ENCODE measurements around the gene TBCD.

Gene TBCD

DNA sequence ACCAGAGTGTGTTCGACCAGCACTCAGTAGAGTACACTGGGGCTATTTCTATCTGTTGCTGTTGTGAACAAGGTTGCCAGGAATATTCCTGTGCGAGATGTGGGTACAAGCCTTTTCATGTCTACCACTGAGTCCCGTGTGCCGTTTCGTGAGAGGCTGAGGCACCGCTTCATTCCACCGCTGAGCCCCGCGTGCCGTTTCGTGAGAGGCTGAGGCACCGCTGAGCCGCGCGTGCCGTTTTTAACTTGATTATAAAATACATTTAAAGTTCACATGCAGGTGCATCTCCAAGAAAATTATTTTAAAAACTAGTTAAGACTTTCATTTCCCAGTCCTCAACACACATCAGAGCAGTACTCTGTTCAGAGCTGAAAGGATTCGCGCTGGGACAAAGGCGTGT, 166.6 kb downstream of the TBCD start:
- in situ Hi-C loops (cut with HindIII; ENCODE audit: low sequenced_read_pairs) = no loop called here

DNA sequence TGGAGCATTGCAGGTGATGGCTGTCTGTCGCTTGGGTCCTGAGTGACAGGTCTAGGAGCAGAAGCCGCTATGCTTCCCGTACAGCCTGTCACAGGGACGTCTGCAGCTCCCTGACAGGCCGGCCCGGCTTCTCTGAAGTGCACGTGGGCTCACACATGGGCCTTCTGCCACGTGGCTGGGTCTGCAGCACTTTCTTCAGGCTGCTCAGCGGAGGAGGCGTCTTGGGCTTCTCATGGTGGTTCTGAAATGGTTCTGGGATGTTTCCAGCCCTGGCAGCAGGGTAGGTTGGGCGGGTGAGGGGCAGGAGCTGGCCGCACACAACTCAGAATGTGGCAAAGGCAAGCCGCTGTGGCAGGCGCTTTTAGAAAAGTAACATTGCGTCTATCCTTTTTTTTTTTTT, 168.3 kb downstream of the TBCD start:
- in situ Hi-C loops (cut with HindIII; ENCODE audit: low sequenced_read_pairs) = no loop called here

DNA sequence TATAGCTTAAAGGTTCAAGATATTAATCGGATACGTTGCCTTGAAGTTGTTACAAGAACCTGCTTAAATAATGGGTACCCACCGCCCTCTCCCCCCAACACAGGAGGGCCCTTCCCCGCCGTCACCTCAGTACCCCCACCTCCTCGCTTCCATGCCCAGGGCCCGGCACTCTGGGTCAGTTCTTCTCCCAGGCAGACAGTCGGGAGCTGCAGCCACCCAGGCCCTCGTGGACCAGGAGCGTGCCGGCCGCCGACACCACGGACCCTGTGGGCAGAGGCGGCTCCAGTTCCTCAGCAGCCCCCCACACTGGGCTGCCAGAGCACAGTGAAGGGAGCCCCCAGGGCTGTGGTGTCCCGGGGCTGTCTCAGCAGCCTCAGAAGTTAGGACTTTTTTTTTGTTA, 168.8 kb downstream of the TBCD start:
- in situ Hi-C loops (cut with HindIII; ENCODE audit: low sequenced_read_pairs) = no loop called here

DNA sequence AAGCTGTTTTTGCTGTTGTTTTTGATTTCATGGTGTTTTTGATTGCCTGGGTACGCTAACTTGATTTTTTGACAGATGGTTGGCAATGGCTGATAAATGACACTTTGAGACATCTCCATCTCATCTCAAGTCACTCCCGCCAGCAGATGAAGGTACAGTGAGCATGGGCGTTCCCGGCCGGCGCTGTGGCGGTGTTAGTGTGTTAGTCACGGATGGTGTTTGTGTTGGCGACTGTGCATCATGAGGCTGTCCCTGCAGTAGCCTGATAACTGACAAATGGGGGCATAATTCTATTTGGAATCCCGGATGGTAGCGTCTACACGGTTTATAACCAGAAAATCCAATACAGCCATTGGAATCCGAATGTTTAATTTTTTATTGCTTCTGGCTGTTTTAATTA, 169.6 kb downstream of the TBCD start:
- in situ Hi-C loops (cut with HindIII; ENCODE audit: low sequenced_read_pairs) = no loop called here

DNA sequence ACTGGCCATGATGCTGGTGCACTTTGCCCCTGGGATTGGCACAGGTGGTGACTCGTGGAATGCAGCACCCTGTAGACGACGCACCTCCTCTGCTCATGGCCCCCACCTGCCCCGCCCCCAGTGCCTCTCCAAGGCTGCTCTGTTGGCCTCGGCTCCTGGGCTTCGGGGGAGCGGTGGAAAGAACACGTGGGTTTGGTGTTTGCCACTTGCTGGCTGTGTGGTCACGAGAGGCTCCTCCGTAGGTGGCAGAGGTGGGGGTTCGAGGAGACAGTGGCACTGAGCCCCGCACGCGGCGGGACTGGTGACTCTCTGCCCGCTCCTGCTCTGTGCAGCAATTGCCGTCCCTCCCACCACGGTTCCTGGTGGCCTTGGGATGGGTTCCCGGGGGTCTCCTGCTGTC, 170.8 kb downstream of the TBCD start:
- in situ Hi-C loops (cut with HindIII; ENCODE audit: low sequenced_read_pairs) = no loop called here

DNA sequence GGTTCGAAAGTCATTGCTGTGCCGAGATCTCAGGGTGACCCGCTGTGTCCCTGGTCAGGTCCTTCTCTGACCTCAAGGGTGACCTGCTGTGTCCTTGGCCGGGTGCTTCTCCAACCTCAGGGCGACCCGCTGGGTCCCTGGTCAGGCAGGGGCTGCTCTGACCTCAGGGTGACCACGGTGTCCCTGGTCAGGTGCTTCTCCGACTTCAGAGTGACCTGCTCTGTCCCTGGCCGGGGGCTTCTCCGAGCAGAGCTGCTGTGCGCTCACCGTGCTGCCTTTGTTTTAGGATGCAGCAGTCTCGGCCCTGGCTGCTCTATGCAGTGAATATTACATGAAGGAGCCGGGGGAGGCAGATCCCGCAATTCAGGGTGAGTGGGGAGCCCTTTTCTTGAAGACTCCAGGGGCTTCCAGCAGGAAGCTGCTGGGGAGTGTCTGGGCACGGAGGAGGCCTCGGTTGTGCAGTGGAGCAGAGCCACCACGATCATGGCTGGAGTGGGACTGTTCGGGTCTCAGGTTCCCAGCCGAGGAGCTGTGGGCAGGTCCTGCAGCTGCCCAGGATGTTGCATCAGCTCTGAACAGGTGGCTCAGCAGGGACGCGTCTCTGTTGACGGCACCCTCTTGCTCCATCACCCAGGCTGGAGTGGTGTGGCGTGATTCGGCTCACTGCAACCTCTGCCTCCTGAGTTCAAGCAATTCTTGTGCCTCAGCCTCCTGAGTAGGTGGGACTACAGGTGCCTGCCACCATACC, 171.7 kb downstream of the TBCD start:
- in situ Hi-C loops (cut with HindIII; ENCODE audit: low sequenced_read_pairs) = no loop called here

DNA sequence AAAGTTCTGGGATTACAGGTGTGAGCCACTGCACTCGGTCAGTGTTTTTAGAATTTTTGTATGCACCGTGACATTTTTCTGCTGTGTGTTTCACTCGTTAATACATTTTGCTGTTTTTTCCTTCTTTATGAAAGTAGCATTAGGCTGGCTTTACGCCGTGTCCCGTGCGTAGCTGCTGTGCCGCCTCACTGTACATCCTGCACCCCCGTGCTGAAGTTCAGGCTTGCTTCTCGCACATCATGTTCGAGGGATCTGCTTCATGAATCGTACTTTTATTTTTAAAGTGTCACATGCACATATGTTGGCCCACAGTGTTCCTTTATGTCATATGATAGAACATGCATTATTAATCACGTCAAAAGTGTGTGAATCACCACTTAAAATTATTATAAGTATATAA, 172.3 kb downstream of the TBCD start:
- in situ Hi-C loops (cut with HindIII; ENCODE audit: low sequenced_read_pairs) = no loop called here

DNA sequence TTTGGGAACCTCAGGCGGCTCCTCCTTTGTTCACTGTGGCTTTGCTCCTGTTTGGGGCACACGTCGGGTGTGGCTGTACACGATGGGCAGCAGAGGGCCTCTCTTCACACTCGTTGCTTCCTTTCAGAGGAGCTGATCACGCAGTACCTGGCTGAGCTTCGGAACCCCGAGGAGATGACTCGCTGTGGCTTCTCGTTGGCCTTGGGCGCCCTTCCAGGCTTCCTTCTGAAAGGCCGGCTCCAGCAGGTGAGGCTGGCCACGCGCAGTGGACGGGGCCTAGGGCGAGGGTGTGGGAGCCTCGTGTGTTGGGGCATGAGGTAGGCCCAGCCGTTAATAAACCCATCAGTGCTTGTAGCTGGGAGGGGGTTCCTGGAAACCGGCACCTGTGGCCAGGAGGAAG, 172.9 kb downstream of the TBCD start:
- in situ Hi-C loops (cut with HindIII; ENCODE audit: low sequenced_read_pairs) = no loop called here

DNA sequence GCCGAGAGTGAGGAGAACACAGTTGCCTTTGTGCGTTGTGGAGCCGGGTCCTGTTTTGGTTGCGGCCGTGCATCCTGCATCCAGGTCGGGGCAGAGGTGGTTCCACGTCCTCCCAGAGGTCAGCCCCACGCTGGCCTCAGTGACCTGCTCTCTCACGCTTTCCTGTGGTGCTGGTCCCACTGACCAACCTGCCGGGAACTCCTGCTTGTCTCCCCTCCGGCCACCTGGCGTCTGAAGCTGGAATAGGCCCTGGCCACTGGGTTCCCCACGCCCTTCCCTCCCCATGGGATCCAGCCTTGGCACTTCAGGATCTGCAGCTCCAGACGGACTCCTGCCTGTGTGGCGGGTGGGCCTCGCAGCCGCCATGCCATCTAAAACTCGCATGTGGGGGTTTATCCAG, 173.5 kb downstream of the TBCD start:
- in situ Hi-C loops (cut with HindIII; ENCODE audit: low sequenced_read_pairs) = no loop called here

DNA sequence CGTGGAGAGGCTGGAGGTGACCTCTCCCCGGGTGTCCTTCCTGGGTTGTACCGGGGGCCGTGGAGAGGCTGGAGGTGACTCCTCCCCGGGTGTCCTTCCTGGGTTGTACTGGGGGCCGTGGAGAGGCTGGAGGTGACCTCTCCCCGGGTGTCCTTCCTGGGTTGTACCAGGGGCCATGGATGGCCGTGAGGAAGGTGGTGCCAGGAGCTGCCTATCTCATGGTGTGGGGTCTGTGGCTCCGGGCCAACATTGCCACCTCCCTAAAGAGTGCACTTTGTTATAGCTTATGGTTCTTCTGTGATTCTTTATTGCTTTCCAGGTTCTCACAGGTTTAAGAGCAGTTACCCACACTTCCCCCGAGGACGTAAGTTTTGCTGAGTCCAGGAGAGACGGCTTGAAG, 174.2 kb downstream of the TBCD start:
- in situ Hi-C loops (cut with HindIII; ENCODE audit: low sequenced_read_pairs) = no loop called here

DNA sequence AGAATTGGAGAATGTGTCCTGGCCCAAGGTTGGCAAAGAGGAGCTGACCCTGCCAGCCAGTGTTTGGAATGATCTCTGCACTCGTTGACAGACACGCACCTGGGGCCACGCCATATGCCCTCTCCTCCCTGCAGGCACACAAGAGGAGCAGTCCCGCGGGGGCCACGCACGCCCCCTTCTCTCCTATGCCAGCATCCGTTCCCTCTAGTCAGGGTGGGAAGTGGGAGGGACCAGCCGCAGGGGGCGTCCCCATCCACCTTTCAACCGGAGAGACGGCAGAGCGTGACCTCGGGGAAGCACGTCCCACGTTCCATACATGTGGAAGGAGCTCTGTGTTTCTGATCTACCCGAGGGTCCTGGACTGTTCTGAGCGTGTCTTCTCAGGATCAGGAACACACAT, 174.9 kb downstream of the TBCD start:
- in situ Hi-C loops (cut with HindIII; ENCODE audit: low sequenced_read_pairs) = no loop called here

DNA sequence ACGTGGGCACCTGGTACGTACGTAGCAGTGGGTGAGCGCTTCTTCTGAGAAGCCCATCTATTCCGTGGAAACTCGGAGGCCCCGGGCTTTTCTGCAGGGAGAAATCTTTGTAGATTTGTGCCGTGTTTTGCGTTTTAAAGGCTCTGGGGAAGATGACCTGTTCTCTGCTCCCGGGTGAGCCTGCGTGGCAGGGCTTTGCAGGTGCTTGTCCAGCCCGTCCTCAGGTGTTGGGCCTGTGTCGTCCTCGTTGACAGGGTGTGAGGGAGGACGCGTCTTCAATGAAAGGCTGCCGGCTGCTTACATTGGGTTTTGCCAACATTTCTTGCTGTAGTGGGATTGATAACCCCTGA, 175.4 kb downstream of the TBCD start:
- in situ Hi-C loops (cut with HindIII; ENCODE audit: low sequenced_read_pairs) = no loop called here

DNA sequence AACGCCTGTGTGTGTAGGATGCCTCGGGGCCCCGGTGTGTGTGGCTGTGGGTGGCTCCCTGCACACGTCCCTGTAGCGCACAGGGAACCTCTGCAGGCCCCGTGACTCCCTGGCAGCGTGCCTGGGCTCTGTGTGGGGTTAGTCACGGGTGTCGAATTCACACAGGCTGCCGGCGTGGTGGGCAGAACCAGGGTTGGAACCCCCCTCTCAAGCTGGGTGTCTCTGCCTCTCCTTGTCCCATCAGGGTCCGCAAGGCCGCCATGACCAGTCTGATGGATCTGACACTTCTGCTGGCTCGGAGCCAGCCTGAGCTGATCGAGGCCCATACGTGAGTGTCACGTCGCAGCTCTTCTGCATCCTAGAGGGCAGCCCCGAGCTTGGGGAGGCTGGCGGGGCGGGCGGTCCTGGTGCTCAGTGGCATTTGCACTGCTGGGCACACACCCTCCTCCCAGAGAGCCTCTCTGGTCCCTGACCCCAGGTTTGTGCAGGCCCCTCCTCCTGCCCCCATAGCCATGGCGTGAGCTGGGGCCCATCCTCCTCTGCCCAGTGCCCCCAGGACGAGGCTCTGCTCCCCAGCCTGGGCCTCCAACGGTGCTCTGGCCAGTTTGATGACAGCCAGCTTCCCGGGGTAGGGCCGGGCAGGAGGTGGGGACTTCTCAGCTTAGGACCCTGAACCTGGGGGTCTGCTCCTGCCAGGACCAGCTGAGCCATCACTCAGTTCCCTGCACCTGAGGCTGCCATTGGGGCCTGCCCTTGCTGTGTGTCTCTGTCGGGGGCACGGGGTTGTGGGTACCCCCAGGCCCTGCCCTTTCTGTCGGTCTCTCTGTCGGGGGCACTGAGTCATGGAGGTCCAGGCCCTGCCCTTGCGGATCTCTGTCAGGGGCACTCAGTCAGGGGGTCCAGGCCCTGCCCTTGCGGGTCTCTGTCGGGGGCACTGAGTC, 176.1 kb downstream of the TBCD start:
- in situ Hi-C loops (cut with HindIII; ENCODE audit: low sequenced_read_pairs) = no loop called here

DNA sequence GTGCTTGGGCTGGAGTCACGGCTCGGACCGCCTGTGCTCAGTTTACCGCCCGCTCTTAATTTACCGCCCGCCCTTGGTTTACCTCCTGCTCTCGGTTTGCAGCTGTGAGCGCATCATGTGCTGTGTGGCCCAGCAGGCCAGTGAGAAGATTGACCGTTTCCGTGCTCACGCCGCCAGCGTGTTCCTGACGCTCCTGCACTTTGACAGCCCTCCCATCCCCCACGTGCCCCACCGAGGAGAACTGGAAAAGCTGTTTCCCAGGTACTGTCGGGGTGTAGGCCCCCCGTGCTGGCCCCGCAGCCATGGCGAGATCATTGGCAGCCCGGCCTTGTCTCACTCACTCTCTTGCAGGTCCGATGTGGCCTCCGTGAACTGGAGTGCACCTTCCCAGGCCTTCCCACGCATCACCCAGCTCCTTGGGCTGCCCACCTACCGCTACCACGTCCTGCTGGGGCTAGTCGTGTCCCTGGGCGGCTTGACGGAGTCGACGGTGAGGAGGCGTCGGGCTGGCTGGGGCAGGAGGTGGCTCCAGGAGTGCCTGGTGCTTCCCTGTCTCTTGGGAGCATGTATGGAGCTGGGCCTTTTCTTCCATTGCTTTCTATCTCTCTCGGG, 177.3 kb downstream of the TBCD start:
- in situ Hi-C loops (cut with HindIII; ENCODE audit: low sequenced_read_pairs) = no loop called here

DNA sequence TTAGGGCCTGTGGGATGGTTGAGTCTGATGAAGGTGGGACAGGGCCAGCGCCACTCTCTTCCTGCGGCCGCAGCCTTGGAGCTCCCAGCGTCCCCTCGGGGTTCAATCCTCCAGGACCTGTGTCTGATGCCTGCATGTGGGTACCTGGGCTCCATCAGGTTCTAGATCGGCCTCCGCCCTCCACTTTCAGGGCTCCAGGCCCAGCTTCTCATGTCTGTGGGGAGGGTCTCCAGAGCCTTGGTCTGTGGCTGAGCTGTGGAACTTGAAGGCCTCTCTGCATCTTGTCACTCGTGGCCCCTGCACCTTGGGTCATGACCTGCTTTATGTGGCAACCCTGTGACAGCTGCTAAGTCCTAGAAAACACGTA, 177.8 kb downstream of the TBCD start:
- in situ Hi-C loops (cut with HindIII; ENCODE audit: low sequenced_read_pairs) = no loop called here

DNA sequence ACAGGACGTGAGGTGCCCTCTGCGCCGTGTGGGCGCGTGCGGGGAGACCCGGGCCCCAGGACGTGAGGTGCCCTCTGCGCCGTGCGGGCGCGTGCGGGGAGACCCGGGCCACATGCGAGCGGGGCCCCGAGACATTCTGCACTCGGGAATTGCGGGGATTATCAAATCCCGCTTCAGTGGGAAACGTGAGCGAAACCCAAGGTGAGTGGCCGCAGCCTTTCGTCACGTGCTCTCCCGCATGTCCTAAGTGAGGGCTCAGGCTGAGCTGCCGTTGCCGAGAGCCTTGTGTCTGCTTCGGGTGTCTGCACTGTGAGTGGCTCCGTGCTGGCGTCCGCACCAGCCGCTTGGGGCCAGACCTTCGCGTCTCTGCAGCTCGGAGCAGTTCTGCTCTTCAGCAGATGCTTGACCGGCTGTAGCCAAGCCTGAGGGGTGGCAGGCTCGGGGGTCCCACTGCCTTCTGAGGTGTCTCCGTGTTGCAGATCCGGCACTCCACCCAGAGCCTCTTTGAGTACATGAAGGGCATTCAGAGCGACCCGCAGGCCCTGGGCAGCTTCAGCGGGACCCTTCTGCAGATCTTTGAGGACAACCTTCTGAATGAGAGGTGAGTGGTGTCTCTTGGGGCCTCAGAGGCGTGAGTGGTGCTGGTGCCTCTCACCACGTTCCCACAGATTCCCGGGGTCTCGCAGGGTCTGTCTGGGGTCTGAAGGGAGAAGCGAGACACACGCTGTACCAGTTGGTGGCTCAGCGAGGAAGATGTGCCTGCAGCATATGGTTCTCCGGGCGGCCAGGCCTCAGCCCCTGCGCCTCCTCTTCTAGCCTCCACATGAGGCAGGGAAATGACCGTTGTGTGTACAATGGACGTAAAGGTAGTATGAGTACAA, 178.4 kb downstream of the TBCD start:
- in situ Hi-C loops (cut with HindIII; ENCODE audit: low sequenced_read_pairs) = no loop called here

DNA sequence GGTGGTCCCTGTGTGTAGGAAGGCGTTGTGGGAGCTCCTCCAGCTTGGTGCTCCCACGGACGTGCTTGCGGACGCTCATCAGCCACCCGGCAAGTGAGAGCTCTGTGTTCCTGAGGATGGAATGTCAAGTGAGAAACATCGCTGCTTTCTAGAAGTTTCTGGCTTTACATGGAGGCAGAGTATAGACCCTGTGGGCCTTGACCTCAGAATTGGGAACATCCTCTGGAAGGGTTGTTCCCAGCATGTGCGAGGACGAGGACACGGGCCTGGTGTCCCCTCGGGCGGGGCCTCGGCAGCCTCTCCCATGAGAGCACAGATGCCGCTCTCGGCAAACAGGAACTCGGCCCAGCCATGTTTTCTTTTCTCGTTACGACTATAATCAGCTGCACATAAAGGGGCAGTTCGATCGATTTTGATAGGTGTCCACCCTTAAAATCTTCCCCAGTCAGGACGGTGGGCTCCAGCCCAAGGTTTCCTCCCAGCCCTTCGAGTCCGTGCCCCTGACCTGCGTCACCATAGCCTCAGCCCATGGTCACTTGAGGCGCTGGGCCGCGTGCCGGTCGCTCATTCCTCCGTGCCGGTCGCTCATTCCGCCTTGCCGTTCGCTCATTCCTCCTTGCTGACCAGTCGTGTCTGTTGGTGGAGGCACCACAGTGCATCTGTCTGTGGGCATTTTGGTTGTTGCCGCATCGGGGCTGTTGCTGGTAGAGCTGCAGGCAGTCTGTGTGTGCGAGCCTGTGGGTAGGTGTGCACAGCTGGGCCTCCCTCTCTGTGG, 179.2 kb downstream of the TBCD start:
- in situ Hi-C loops (cut with HindIII; ENCODE audit: low sequenced_read_pairs) = no loop called here

DNA sequence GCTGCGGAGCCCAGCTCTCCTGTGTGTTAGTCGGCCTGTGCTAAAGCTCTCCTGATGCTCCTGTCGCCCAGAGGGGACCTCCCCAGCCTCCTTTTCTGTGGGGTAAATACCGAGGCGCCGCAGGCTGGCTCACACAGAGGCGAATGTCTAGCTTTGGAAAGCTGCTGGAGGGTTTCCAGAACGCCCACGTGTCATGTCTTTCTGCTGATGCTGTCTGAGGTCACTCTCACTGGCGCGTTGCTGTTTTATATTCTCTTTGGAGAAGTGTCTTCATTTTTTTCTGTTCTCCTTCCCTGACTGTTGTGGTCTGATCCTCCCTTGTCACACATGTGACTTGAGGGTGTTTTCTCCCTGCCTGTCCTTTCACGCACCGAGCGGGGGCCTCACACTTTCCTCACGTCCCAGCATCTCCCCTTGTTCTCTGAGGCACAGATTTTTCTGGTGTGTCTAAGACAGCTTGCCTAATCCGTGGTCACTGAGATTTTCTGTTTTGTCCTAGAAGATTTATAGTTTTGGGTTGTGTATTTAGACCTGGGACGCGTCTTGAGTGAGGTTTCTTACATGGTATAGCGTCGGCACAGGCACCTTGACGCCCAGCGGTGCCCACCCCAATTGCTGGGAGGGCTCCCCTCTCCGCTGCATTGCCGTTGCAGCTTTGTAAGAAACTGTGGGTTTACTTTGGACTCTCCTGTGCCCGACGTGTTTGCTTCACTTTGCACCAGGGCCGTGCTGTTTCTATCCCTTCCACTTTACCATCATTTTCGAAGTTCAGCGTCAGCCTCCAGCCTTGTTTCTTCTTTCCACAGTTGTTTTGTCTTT, 180.0 kb downstream of the TBCD start:
- in situ Hi-C loops (cut with HindIII; ENCODE audit: low sequenced_read_pairs) = no loop called here

DNA sequence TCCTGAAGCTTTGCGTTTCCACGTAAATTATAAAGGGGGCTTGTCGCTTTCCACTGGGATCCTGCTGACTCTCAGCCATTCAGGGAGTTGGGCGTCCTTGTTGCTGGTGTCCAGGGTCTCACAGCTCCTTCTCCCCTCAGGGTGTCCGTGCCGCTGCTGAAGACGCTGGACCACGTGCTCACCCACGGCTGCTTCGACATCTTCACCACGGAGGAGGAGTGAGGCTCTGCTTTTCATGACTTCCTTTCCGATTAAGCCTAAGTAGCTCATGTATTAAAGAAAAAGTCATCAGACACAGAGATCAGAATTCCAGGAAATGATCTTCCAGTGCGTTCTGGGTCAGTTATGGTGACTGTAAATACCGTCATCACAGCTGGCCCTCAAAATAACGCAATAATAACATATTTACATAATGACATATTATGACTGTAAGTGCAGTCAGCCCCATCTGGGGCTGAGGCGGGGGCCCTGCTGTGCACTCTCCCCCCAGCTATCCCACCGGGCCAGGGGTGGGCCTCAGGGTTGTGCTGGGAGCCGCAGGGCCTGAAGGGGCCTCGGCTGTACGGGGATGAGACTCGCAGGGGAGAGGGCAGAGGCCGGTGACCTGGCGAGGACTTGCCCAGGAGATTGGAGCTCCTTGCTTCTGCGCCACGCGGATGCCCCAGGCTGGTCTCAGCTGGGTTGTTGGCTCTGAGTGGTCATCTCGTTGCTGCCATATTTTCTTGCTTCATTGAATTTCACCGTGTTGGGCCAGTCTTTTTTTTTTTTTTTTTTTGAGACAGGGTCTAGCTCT, 180.8 kb downstream of the TBCD start:
- in situ Hi-C loops (cut with HindIII; ENCODE audit: low sequenced_read_pairs) = no loop called here

Measured in DLD1 (cell line).